ENCODE data around the gene SSR4.

SSR4 gene

GRCh38 chrX:153771415-153772315, 22.8 kb upstream of the SSR4 start:
- DNase-seq (ENCODE audit: low read depth), result no peak
- no peak overlapping the region for H3K4me3 ChIP-seq (ENCODE audit: low read length)
- TF ChIP-seq, protein P1, sequence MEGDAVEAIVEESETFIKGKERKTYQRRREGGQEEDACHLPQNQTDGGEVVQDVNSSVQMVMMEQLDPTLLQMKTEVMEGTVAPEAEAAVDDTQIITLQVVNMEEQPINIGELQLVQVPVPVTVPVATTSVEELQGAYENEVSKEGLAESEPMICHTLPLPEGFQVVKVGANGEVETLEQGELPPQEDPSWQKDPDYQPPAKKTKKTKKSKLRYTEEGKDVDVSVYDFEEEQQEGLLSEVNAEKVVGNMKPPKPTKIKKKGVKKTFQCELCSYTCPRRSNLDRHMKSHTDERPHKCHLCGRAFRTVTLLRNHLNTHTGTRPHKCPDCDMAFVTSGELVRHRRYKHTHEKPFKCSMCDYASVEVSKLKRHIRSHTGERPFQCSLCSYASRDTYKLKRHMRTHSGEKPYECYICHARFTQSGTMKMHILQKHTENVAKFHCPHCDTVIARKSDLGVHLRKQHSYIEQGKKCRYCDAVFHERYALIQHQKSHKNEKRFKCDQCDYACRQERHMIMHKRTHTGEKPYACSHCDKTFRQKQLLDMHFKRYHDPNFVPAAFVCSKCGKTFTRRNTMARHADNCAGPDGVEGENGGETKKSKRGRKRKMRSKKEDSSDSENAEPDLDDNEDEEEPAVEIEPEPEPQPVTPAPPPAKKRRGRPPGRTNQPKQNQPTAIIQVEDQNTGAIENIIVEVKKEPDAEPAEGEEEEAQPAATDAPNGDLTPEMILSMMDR (conservative IDR thresholded peaks at IDR 0.05; ENCODE audit: low read depth, low read length), result no peak

DNA sequence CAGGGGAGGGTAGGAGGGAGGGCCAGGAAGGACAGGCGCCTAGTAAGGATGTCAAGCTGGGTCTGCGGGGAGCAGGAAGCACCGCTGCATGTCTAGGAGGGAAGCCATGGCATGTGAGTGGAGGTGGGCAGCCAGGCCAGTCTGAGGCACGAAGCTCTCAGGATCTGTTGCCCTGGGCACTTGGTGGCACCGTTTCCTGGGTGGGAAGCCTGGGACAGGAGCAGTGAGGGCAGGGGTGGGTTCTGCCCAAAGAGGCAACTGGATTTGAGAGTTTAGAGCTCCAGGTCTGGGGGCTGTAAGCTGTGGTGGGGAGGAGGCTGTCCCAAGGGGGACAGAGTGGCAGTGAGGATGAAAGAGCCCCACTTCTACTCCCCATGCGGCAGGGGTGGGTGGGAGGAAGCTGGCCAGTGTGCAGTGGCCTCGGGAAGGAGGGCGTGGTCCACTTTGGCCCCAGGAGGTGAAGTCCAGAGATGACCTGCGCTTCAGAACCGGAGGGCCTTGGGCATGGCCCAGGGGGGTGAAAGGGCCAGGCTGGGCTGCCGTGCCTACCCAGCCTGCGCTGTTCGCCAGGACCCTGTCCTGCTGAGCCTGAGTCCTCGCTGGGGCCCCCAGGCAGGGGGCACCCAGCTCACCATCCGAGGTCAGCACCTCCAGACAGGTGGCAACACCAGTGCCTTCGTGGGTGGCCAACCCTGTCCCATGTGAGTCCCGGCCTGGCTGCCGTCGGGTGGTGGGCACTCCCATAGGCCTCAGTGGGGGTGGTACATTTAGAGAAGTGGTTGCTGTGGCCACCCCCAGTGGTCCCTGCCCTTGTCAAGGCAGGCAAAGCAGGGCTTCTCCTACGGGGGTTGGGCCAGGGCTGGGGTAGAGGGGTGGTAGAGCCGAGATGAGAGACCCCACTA, 21.9 kb upstream of the SSR4 start:
- no peak for DNase-seq (ENCODE audit: low read depth)
- TF ChIP-seq, protein P1 (conservative IDR thresholded peaks at IDR 0.05; ENCODE audit: low read depth, low read length), result no peak
- H3K4me3 ChIP-seq (ENCODE audit: low read length), result no peak overlapping the region

DNA sequence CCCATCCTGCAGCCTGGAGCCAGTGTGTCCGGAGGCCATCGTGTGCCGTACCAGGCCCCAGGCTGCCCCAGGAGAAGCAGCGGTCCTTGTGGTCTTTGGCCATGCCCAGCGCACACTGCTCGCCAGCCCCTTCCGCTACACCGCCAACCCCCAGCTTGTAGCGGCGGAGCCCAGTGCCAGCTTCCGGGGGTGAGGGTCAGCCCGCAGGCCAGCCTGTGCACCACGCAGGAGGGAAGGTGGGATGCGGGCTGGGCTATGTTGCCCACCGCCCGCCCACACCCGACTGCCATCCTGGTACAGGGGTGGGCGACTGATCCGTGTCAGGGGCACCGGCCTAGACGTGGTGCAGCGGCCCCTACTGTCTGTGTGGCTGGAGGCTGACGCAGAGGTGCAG, 21.3 kb upstream of the SSR4 start:
- DNase-seq (ENCODE audit: low read depth), result no peak
- H3K4me3 ChIP-seq (ENCODE audit: low read length), result no peak overlapping the region
- TF ChIP-seq, protein P1 (conservative IDR thresholded peaks at IDR 0.05; ENCODE audit: low read depth, low read length), result no peak

GRCh38 chrX:153773741-153774575, 20.5 kb upstream of the SSR4 start:
- TF ChIP-seq, protein P1 (conservative IDR thresholded peaks at IDR 0.05; ENCODE audit: low read depth, low read length), result no peak
- H3K4me3 ChIP-seq (ENCODE audit: low read length), result no peak overlapping the region
- no peak for DNase-seq (ENCODE audit: low read depth)

GRCh38 chrX:153774576-153775292, 19.7 kb upstream of the SSR4 start:
- H3K4me3 ChIP-seq (ENCODE audit: low read length), result no peak overlapping the region
- no peak for DNase-seq (ENCODE audit: low read depth)
- TF ChIP-seq, protein P1 (conservative IDR thresholded peaks at IDR 0.05; ENCODE audit: low read depth, low read length), result no peak

Measured in retinal pigment epithelial cell (primary cell).